GM04503 (cell line): ENCODE data around the gene CORO2B.

ENCODE experiments used
- DNase-seq: peaks from one replicate; pipeline ENCODE4 v3.0.0-alpha.2; 2012; ENCODE audit warnings: low read depth

Gene CORO2B

GRCh38 chr15:68554721-68555678 lies 23.8 kb upstream of the CORO2B start:
- DNase-seq, result no peak

GRCh38 chr15:68555679-68556037 lies 23.1 kb upstream of the CORO2B start:
- no peak for DNase-seq

- no peak for DNase-seq
Observed at GRCh38 chr15:68556139-68556990, 22.4 kb upstream of the CORO2B start.

- DNase-seq, result no peak
Observed at GRCh38 chr15:68557469-68558317, 21.1 kb upstream of the CORO2B start.

GRCh38 chr15:68558318-68559305 lies 20.2 kb upstream of the CORO2B start:
- no peak for DNase-seq

- DNase-seq, result no peak
Observed at GRCh38 chr15:68559345-68560310, 19.2 kb upstream of the CORO2B start.

GRCh38 chr15:68560501-68561113 lies 18.2 kb upstream of the CORO2B start:
- DNase-seq, result no peak

GRCh38 chr15:68561171-68561900 lies 17.5 kb upstream of the CORO2B start:
- no peak for DNase-seq

- no peak for DNase-seq
Observed at GRCh38 chr15:68561901-68562300, 16.9 kb upstream of the CORO2B start.

- no peak for DNase-seq
Observed at GRCh38 chr15:68564173-68564572, 14.6 kb upstream of the CORO2B start.

GRCh38 chr15:68565234-68565633 lies 13.6 kb upstream of the CORO2B start:
- DNase-seq, result no peak

GRCh38 chr15:68565726-68566125 lies 13.1 kb upstream of the CORO2B start:
- no peak for DNase-seq

- no peak for DNase-seq
Observed at GRCh38 chr15:68566377-68566954, 12.3 kb upstream of the CORO2B start.

- no peak for DNase-seq
Observed at GRCh38 chr15:68567345-68567744, 11.4 kb upstream of the CORO2B start.

GRCh38 chr15:68570974-68571373 lies 7.8 kb upstream of the CORO2B start:
- DNase-seq, result no peak

GRCh38 chr15:68571582-68571981 lies 7.2 kb upstream of the CORO2B start:
- no peak for DNase-seq

- no peak for DNase-seq
Observed at GRCh38 chr15:68572309-68572708, 6.5 kb upstream of the CORO2B start.

GRCh38 chr15:68572921-68573320 lies 5.9 kb upstream of the CORO2B start:
- no peak for DNase-seq
